Measurements from ENCODE around the gene GPHA2. TPM values are rescaled to one million over a fixed set of nuclear protein-coding genes. Genes with fewer than 3 reads are reported as not detected.

The GPHA2 gene
- total and polyA plus RNA-seq, 10 of the 15 experiments (the other 5 are each of a cell fraction or from before 2014, with no cell fraction given) = not detected

DNA sequence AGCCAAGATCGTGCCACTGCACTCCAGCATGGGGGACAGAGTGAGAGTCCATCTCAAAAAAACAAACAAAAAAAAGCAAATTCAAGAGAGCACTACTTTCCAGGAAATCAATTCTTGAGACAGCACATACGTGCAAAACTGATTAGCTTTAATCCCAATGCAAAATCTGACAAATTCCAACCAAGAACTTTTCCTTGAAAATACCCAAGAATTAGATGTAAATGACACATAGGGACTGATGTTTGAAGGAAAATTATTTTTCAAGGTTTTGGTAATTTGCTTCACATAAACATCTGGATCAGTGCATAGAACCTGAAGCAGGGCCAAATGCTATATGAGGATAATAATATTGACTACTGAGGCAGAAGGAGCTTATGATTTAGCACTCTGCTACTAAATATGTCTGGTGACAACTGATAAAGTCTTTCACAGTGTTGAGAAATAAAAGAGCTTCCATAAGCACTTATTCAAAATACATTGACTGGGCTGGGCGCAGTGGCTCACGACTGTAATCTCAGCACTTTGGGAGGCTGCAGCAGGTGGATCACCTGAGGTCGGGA lies 27.5 kb upstream of the GPHA2 start:
- Histone ChIP-seq H3K27me3 (replicated peaks in 1 of 2; ENCODE audit: control insufficient read depth in 2 of 2, insufficient read depth in 2 of 2, low read length in 1 of 2) (no peaks in the 10 kb centered on the region), H3K4me2 (ENCODE audit: control insufficient read depth, insufficient read depth) (no peak overlapping the region), H3K4me3 (no peak overlapping the region), H3K9ac (ENCODE audit: control insufficient read depth, insufficient read depth, low read length) (no peak overlapping the region), H3K36me3 (ENCODE audit: control insufficient read depth in 2 of 2, insufficient read depth in 2 of 2, low read length in 1 of 2) (no peaks in the 10 kb centered on the region), H3K27ac (ENCODE audit: control insufficient read depth, insufficient read depth) (no peak overlapping the region), H4K20me1 (ENCODE audit: control insufficient read depth, insufficient read depth) (no peaks in the 10 kb centered on the region), H3K4me1 (ENCODE audit: control insufficient read depth, insufficient read depth, low read length) (no peaks in the 10 kb centered on the region), H2AFZ (ENCODE audit: control insufficient read depth, low read depth, low read length) (no peak overlapping the region), H3K9me3 (replicated peaks; ENCODE audit: control insufficient read depth, insufficient read depth, low read length) (no peaks in the 10 kb centered on the region), H3K79me2 (ENCODE audit: control insufficient read depth, insufficient read depth, low read length) (no peaks in the 10 kb centered on the region)
- 38% methylated on average over 5 of the region's 5 CpGs for WGBS (ENCODE audit: insufficient coverage, insufficient replicate concordance, low lambda C conversion rate, missing lambda C conversion rate)
- no peak for TF ChIP-seq CBX5 (IDR thresholded peaks at IDR 0.05; ENCODE audit: low read depth)
- no peak for TF ChIP-seq RUNX3 (IDR thresholded peaks at IDR 0.05; ENCODE audit: low read length)
- no peak for TF ChIP-seq RB1 (IDR thresholded peaks at IDR 0.05; ENCODE audit: borderline replicate concordance)
- TF ChIP-seq TCF7 (IDR thresholded peaks at IDR 0.05; ENCODE audit: borderline replicate concordance) = no peak
- no peak for TF ChIP-seq IRF4 (IDR thresholded peaks at IDR 0.05; ENCODE audit: low read depth, low read length)
- TF ChIP-seq POLR2A (IDR thresholded peaks at IDR 0.05; ENCODE audit: low read depth, low read length) = no peak
- no peak for TF ChIP-seq KDM1A (IDR thresholded peaks at IDR 0.05; ENCODE audit: borderline replicate concordance)
- TF ChIP-seq, protein P1, sequence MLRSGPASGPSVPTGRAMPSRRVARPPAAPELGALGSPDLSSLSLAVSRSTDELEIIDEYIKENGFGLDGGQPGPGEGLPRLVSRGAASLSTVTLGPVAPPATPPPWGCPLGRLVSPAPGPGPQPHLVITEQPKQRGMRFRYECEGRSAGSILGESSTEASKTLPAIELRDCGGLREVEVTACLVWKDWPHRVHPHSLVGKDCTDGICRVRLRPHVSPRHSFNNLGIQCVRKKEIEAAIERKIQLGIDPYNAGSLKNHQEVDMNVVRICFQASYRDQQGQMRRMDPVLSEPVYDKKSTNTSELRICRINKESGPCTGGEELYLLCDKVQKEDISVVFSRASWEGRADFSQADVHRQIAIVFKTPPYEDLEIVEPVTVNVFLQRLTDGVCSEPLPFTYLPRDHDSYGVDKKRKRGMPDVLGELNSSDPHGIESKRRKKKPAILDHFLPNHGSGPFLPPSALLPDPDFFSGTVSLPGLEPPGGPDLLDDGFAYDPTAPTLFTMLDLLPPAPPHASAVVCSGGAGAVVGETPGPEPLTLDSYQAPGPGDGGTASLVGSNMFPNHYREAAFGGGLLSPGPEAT (IDR thresholded peaks at IDR 0.05; ENCODE audit: low read depth) = no peak
- TF ChIP-seq SUZ12 (IDR thresholded peaks at IDR 0.05; ENCODE audit: unreplicated experiment) = no peak
- no peak for TF ChIP-seq MEF2A (IDR thresholded peaks at IDR 0.05; ENCODE audit: insufficient read depth, low read depth, low read length)
- TF ChIP-seq POLR2AphosphoS2 (IDR thresholded peaks at IDR 0.05; ENCODE audit: low read depth, low read length) = no peak
- TF ChIP-seq ZNF687 (IDR thresholded peaks at IDR 0.05) = no peak
- FAIRE-seq (no peak), DNase-seq (ENCODE audit: low read depth, low spot score) (no peak), ATAC-seq (no peak)
- no TSS peak for BruUV-seq (replicated peaks)
- ChIA-PET SMC1A (ENCODE audit: uncharacterized antibody, unreplicated experiment) (no interaction called here), POLR2A (interaction anchor here (0.6 to 1.2 kb wide), 2 partner anchors 14 to 569 kb away, joined by 3 read pairs; no protein-coding TSS in a partner anchor), RAD21 (ENCODE audit: unreplicated experiment) (no interaction called here), CTCF (interaction anchor here (0.5 to 0.7 kb wide), 2 partner anchors 118 to 187 kb away, joined by 3 read pairs; no protein-coding TSS in a partner anchor)
- in situ Hi-C loops (cut with MboI) = no loop called here
- intact Hi-C loops (cut with micrococcal nuclease; ENCODE audit: unreplicated experiment) = no loop called here

Data from GM12878 (cell line).